DOHH2 (cell line): ENCODE measurements around the gene SDHAF2.
"Not testable (repeated sequence)": the region's sequence is repeated elsewhere in the genome, so short reads cannot be mapped to it uniquely, and the experiment has no call there.

Experiments
- H3F3A ChIP-seq: fragments of 200-600 bp; sonication (generic), shearing (Covaris generic); 2 replicates; pipeline ENCODE4 v1.6.0; 2016; ENCODE audit warnings: antibody characterized with exemption, mild to moderate bottlenecking; ENCODE audit not compliant: control insufficient read depth, insufficient read depth
- H3K27ac ChIP-seq: fragments of 200-600 bp; sonication (generic); 2 replicates; pipeline ENCODE4 v1.5.1; 2014; ENCODE audit warnings: low read depth, mild to moderate bottlenecking, low read length, moderate library complexity
- H3K27me3 ChIP-seq: fragments of 200-600 bp; sonication (generic); 2 replicates; pipeline ENCODE4 v1.6.1; 2014; ENCODE audit warnings: mild to moderate bottlenecking, low read length, mixed read lengths; ENCODE audit not compliant: control insufficient read depth
- H3K36me3 ChIP-seq: fragments of 200-600 bp; sonication (generic); 2 replicates; pipeline ENCODE4 v1.6.1; 2014; ENCODE audit warnings: mild to moderate bottlenecking, low read length, moderate library complexity, mixed read lengths; ENCODE audit not compliant: control insufficient read depth
- H3K4me1 ChIP-seq: fragments of 200-600 bp; sonication (generic); 2 replicates; pipeline ENCODE4 v1.6.1; 2014; ENCODE audit warnings: mild to moderate bottlenecking, low read length, mixed read lengths; ENCODE audit not compliant: control insufficient read depth
- H3K4me2 ChIP-seq: fragments of 200-600 bp; sonication (generic); 2 replicates; pipeline ENCODE4 v1.6.0; 2014; ENCODE audit warnings: mild to moderate bottlenecking, low read length, moderate library complexity
- H3K4me3 ChIP-seq: fragments of 200-600 bp; sonication (generic); 2 replicates; pipeline ENCODE4 v1.5.1; 2014; ENCODE audit warnings: mild to moderate bottlenecking, low read length, mixed read lengths
- H3K79me2 ChIP-seq: fragments of 200-600 bp; sonication (generic); 2 replicates; pipeline ENCODE4 v1.6.1; 2014; ENCODE audit warnings: mild to moderate bottlenecking, low read length, mixed read lengths; ENCODE audit not compliant: control insufficient read depth
- H3K9me2 ChIP-seq: fragments of 200-600 bp; sonication (generic); replicated peaks from 2 replicates; pipeline ENCODE4 v1.6.1; 2014; ENCODE audit warnings: mild to moderate bottlenecking, low read length, mixed read lengths; ENCODE audit not compliant: control insufficient read depth
- H3K9me3 ChIP-seq: fragments of 200-600 bp; sonication (generic); 2 replicates; pipeline ENCODE4 v1.6.1; 2014; ENCODE audit warnings: antibody characterized with exemption, low read length, mixed read lengths; ENCODE audit not compliant: control insufficient read depth, insufficient read depth
- H4K20me1 ChIP-seq: fragments of 200-600 bp; sonication (generic); 2 replicates; pipeline ENCODE4 v1.6.0; 2014; ENCODE audit warnings: low read depth, mild to moderate bottlenecking, antibody characterized with exemption, low read length, moderate library complexity; ENCODE audit not compliant: control insufficient read depth, insufficient read depth
- EZH2phosphoT487 ChIP-seq: fragments of 200-600 bp; sonication (generic); IDR thresholded peaks from 2 replicates; pipeline ENCODE4 v1.6.1; 2017; ENCODE audit warnings: borderline replicate concordance, mild to moderate bottlenecking, antibody characterized with exemption, low read length, moderate library complexity, mixed read lengths
- TF ChIP-seq, protein P1 (sequence below): fragments of 200-600 bp; sonication (generic); IDR thresholded peaks from one replicate; pipeline ENCODE4 v1.5.1; 2014; ENCODE audit warnings: antibody characterized with exemption, mild to moderate bottlenecking, low read depth, low read length; ENCODE audit not compliant: poor library complexity, severe bottlenecking

Gene SDHAF2

DNA sequence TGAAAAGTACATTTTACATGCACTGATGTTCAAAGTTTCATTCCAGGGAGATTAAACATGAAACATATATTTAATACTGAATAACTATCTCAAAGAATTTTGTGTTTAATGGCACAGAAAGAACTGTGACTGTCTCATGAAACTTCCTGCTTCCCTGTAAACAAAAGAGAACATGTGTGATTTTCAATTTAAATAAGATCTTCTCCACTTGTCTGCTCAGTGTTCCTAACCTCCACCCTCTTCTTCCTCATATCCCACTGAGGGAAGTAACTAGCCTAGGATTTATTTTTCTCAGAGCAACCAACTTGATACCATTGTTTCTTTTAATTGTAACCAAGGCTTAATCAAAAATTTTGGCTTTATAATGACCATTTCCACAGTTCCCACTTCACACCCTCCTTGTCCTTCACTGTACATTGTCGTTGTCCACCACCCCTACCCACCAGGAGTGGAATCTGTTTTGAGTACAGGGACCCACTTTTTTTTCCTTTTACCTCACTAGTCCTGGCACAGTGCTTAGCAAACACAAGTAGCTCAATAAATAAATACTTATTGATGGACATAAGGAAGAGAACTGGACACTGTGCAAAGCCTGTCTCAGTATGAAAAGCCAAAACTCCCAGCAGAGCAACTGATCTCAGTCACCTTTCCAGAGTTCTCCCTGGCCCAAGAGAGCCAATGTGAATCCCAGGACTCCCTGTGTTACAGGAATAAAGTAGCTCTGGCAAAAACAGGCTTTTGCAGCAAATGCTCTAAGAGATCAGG is 4.4 kb upstream of the SDHAF2 start:
- Histone ChIP-seq H4K20me1 (peaks cover 18% of the 10 kb centered on the region), H3K27ac (no peak overlapping the region), H3K4me2 (no peak overlapping the region), H3K79me2 (peaks cover 97% of the 10 kb centered on the region), H3K9me3 (no peaks in the 10 kb centered on the region), H3K4me1 (peaks cover 24% of the 10 kb centered on the region), H3K9me2 (no peaks in the 10 kb centered on the region), H3K4me3 (no peak overlapping the region), H3F3A (peaks cover 6% of the 10 kb centered on the region), H3K36me3 (peaks cover 91% of the 10 kb centered on the region), H3K27me3 (no peaks in the 10 kb centered on the region)
- TF ChIP-seq EZH2phosphoT487, result no peak
- TF ChIP-seq, protein P1, sequence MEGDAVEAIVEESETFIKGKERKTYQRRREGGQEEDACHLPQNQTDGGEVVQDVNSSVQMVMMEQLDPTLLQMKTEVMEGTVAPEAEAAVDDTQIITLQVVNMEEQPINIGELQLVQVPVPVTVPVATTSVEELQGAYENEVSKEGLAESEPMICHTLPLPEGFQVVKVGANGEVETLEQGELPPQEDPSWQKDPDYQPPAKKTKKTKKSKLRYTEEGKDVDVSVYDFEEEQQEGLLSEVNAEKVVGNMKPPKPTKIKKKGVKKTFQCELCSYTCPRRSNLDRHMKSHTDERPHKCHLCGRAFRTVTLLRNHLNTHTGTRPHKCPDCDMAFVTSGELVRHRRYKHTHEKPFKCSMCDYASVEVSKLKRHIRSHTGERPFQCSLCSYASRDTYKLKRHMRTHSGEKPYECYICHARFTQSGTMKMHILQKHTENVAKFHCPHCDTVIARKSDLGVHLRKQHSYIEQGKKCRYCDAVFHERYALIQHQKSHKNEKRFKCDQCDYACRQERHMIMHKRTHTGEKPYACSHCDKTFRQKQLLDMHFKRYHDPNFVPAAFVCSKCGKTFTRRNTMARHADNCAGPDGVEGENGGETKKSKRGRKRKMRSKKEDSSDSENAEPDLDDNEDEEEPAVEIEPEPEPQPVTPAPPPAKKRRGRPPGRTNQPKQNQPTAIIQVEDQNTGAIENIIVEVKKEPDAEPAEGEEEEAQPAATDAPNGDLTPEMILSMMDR, result no peak

DNA sequence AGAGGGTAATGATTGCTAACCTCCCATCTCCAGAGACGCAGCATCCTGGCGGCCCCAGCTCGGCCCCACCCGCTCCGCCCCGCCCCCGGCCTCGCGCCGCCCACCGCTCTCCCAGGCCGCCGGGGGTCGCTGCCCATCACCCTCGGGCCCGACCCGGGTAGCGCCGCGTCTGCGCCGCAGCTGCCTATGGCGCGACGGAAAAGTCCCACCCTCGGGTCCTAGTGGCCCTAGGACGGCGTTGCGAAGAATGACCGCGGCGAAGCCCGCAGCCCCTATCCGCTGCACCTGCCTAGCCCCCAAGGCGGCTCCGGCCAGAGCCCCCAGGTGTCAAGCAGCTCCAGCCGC is 606 bp upstream of the SDHAF2 start:
- peak overlapping the region; percentile 90 for H3K4me2 ChIP-seq
- TF ChIP-seq EZH2phosphoT487, result no peak
- TF ChIP-seq, protein P1, result peak; percentile 61
- H3K4me3 ChIP-seq, result peak overlapping the region; percentile 90
- H3K36me3 ChIP-seq, result peaks cover 85% of the 10 kb centered on the region
- peaks cover 42% of the 10 kb centered on the region for H3K4me1 ChIP-seq
- H3F3A ChIP-seq, result peaks cover 8% of the 10 kb centered on the region
- H3K9me3 ChIP-seq, result no peaks in the 10 kb centered on the region
- no peaks in the 10 kb centered on the region for H3K9me2 ChIP-seq
- peaks cover 14% of the 10 kb centered on the region for H4K20me1 ChIP-seq
- peak overlapping the region; percentile 79 for H3K27ac ChIP-seq
- no peaks in the 10 kb centered on the region for H3K27me3 ChIP-seq
- peaks cover 97% of the 10 kb centered on the region for H3K79me2 ChIP-seq

DNA sequence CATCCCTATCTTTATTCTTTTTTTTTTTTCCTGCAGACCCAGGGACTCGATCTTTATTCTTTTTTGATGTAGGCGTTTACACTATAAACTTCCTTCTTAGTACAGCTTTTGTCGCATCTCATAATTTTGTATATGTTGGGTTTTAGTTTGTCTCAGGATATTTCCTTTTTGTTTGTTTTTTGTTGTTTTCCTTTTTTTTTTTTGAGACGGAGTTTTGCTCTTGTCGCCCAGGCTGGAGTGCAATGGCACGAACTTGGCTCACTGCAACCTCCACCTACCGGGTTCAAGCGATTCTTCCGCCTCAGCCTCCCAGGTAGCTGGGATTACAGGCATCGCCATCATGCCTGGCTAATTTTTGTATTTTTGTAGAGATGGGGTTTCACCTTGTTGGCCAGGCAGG is 915 bp downstream of the SDHAF2 start:
- Histone ChIP-seq H3K36me3 (peaks cover 76% of the 10 kb centered on the region), H3K4me1 (peaks cover 44% of the 10 kb centered on the region), H3K27ac (peak overlapping the region; percentile 79; the same call in 1 of the 2 replicates), H3K4me3 (peak overlapping the region; percentile 90), H3K4me2 (peak overlapping the region; percentile 72), H4K20me1 (peaks cover 22% of the 10 kb centered on the region), H3K79me2 (peaks cover 97% of the 10 kb centered on the region)
- not testable (repeated sequence) for H3K9me3 ChIP-seq, H3F3A ChIP-seq, H3K27me3 ChIP-seq, H3K9me2 ChIP-seq

DNA sequence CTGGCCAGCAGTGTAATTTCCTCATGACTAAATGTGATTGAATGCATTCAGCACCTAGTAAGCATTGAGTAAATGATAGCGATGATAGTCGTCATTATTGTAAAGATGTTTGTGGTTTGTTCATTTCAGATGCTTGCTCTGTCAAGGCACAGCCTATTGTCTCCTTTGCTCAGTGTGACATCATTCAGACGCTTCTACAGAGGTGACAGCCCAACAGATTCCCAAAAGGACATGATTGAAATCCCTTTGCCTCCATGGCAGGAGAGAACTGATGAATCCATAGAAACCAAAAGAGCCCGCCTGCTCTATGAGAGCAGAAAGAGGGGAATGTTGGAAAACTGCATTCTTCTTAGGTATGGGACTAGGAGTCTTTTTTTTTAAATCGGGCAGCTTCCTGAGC is 7.6 kb downstream of the SDHAF2 start:
- H3K36me3 ChIP-seq, result peaks cover 74% of the 10 kb centered on the region
- no peaks in the 10 kb centered on the region for H3K27me3 ChIP-seq
- no peak overlapping the region for H3K27ac ChIP-seq
- H3K4me1 ChIP-seq, result peaks cover 7% of the 10 kb centered on the region; the same call in 1 of the 2 replicates
- H3K4me3 ChIP-seq, result no peak overlapping the region
- peaks cover 89% of the 10 kb centered on the region for H3K79me2 ChIP-seq
- peaks cover 7% of the 10 kb centered on the region for H3F3A ChIP-seq
- H3K9me2 ChIP-seq, result no peaks in the 10 kb centered on the region
- no peak overlapping the region for H3K4me2 ChIP-seq
- TF ChIP-seq, protein P1, result no peak
- TF ChIP-seq EZH2phosphoT487, result no peak
- H4K20me1 ChIP-seq, result peaks cover 20% of the 10 kb centered on the region
- no peaks in the 10 kb centered on the region for H3K9me3 ChIP-seq
